Neural progenitor cell (in vitro differentiated cells): ENCODE measurements around the gene GNMT.

Experiments used
- CTCF ChIP-seq: fragments of 200-600 bp; sonication (generic); IDR thresholded peaks from 2 replicates; pipeline ENCODE4 v1.5.1; 2017; ENCODE audit warnings: antibody characterized with exemption, mild to moderate bottlenecking
- EZH2 ChIP-seq: fragments of 200-600 bp; sonication (generic); IDR thresholded peaks from 2 replicates; pipeline ENCODE4 v1.6.1; 2017; ENCODE audit warnings: antibody characterized with exemption, mild to moderate bottlenecking, moderate library complexity

GRCh38 chr6:42969934-42970333, 9.4 kb downstream of the GNMT start:
- TF ChIP-seq CTCF (no peak), EZH2 (no peak)
